Lower lobe of right lung (tissue), 2 donors: Measurements from ENCODE around the gene SGCE. TPM values are rescaled to one million over a fixed set of nuclear protein-coding genes. Genes with fewer than 3 reads are reported as not detected.

Source experiments
- ATAC-seq, 2 donors: fragments of 200-7000 bp; cut with Tn5 transposase; one replicate each; pipeline ENCODE4 v1.9.1; 2020 to 2022; ENCODE audit warnings: mild to moderate bottlenecking in 2 of 2, moderate library complexity in 2 of 2
- DNase-seq: peaks from one replicate; pipeline ENCODE4 v3.0.0-alpha.2; 2020
- H3K27ac ChIP-seq: fragments of 200-600 bp; one replicate; pipeline ENCODE4 v1.8.0; 2022
- H3K27me3 ChIP-seq: fragments of 200-600 bp; one replicate; pipeline ENCODE4 v1.8.0; 2022; ENCODE audit warnings: low read depth
- H3K36me3 ChIP-seq: fragments of 200-600 bp; one replicate; pipeline ENCODE4 v1.8.0; 2022; ENCODE audit warnings: mild to moderate bottlenecking
- H3K4me1 ChIP-seq: fragments of 200-600 bp; one replicate; pipeline ENCODE4 v1.8.0; 2022
- H3K4me3 ChIP-seq: fragments of 200-600 bp; one replicate; pipeline ENCODE4 v1.8.0; 2022; ENCODE audit warnings: mild to moderate bottlenecking
- H3K9me3 ChIP-seq: fragments of 200-600 bp; one replicate; pipeline ENCODE4 v1.8.0; 2022
- CTCF ChIP-seq: fragments of 200-600 bp; IDR thresholded peaks from one replicate; pipeline ENCODE4 v1.8.0; 2022; ENCODE audit warnings: antibody characterized with exemption, mild to moderate bottlenecking
- intact Hi-C: fragments of 100-400 bp; cut with DNase I; formaldehyde crosslinking; loops from one replicate; pipeline ENCODE4 v1.11.0; 2022
- total RNA-seq: library from RNA; stranded (reverse); fragmentation: NEBNext Ultra II Directional; extraction: Animal tissue kit (Norgen Biotek cat#: 25700); gene quantifications from one replicate; pipeline ENCODE4 v1.2.1, GENCODE V29; 2021
- donor health status: DM: no; HTN: yes; CAD: no; lungs with severe emphysema.

Gene SGCE
- total RNA-seq, 1 donor from 2014 or later = 47.1 TPM

GRCh38 chr7:94621120-94621519 is 34.8 kb downstream of the SGCE start:
- DNase-seq = no peak
- H3K36me3 ChIP-seq = no peaks in the 10 kb centered on the region
- intact Hi-C loops = no loop called here
- TF ChIP-seq CTCF = no peak
- no peaks in the 10 kb centered on the region for H3K9me3 ChIP-seq
- no peak overlapping the region for H3K4me3 ChIP-seq
- H3K27ac ChIP-seq = no peak overlapping the region
- no peaks in the 10 kb centered on the region for H3K27me3 ChIP-seq
- H3K4me1 ChIP-seq = no peaks in the 10 kb centered on the region
- ATAC-seq = no peak

GRCh38 chr7:94620703-94621118 is 35.2 kb downstream of the SGCE start:
- Histone ChIP-seq H3K9me3 (no peaks in the 10 kb centered on the region), H3K4me3 (no peak overlapping the region), H3K27me3 (no peaks in the 10 kb centered on the region), H3K27ac (no peak overlapping the region), H3K4me1 (no peaks in the 10 kb centered on the region), H3K36me3 (no peaks in the 10 kb centered on the region)
- intact Hi-C loops = no loop called here
- no peak for TF ChIP-seq CTCF
- ATAC-seq (peak; percentile 80 to 88), DNase-seq (peak; percentile 46)

- no peak for DNase-seq
- Histone ChIP-seq H3K9me3 (no peaks in the 10 kb centered on the region), H3K4me1 (no peaks in the 10 kb centered on the region), H3K36me3 (peaks cover 3% of the 10 kb centered on the region), H3K27ac (no peak overlapping the region), H3K27me3 (no peaks in the 10 kb centered on the region), H3K4me3 (no peak overlapping the region)
- no peak for TF ChIP-seq CTCF
- intact Hi-C loops = no loop called here
- no peak for ATAC-seq
Observed at GRCh38 chr7:94618126-94618525, 37.8 kb downstream of the SGCE start.

DNA sequence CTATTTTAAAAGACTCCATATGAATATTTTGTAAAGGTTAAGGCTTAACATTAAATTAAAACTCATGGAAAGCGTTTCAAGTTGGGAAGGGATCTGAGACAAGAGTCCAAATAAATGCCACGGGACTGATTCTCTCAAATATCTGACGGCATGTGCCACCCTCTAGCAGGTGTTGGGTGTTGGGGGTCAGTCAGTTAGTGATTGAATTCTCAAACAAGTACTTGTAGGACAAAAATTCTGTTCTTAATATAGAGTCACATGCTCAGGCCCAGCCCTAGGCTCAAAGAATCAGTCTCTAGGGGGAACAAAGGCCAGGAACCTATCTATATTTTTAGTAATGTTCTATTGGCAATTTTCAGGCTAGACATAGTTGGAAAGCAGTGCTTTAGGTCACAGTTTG is 39.1 kb downstream of the SGCE start:
- no peak for TF ChIP-seq CTCF
- ATAC-seq = no peak
- no peak overlapping the region for H3K27ac ChIP-seq
- no peak overlapping the region for H3K4me3 ChIP-seq
- no peaks in the 10 kb centered on the region for H3K9me3 ChIP-seq
- H3K27me3 ChIP-seq = no peaks in the 10 kb centered on the region
- peaks cover 3% of the 10 kb centered on the region for H3K36me3 ChIP-seq
- intact Hi-C loops = no loop called here
- no peaks in the 10 kb centered on the region for H3K4me1 ChIP-seq
- no peak for DNase-seq

- H3K4me1 ChIP-seq = no peaks in the 10 kb centered on the region
- no peaks in the 10 kb centered on the region for H3K9me3 ChIP-seq
- no peak overlapping the region for H3K4me3 ChIP-seq
- intact Hi-C loops = no loop called here
- ATAC-seq = no peak
- H3K36me3 ChIP-seq = peaks cover 3% of the 10 kb centered on the region
- no peak overlapping the region for H3K27ac ChIP-seq
- TF ChIP-seq CTCF = no peak
- H3K27me3 ChIP-seq = no peaks in the 10 kb centered on the region
- DNase-seq = no peak
Observed at GRCh38 chr7:94615666-94616065, 40.3 kb downstream of the SGCE start.

DNA sequence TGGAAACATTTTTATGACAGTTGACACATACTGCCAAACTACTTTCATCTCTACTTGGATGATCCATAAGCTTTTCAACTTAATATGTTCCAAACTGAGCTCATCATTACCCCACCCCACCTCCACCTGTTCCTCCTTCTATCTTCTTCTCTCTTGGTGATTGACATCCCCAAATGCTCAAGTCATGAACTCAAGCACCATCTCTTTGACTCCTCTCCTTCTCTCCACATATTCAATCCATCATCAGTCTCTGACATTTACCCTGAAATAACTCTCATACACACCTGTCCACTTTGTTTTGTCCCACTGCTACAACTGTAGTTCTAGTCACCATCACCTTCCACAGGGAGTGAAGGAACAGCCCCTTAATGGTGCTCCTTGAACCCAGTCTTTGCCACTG is 43.3 kb downstream of the SGCE start:
- Histone ChIP-seq H3K9me3 (no peaks in the 10 kb centered on the region), H3K4me3 (no peak overlapping the region), H3K4me1 (no peaks in the 10 kb centered on the region), H3K27me3 (no peaks in the 10 kb centered on the region), H3K36me3 (peaks cover 3% of the 10 kb centered on the region), H3K27ac (no peak overlapping the region)
- ATAC-seq (no peak), DNase-seq (no peak)
- TF ChIP-seq CTCF = no peak
- intact Hi-C loops = no loop called here
